Pancreas (tissue), 10 donors: Measurements from ENCODE around the gene OPA1. TPM values are rescaled to one million over a fixed set of nuclear protein-coding genes. Genes with fewer than 3 reads are reported as not detected.

ENCODE experiments used
- ATAC-seq, 4 donors: fragments of 200-7000 bp; cut with Tn5 transposase; one replicate each; pipeline versions ENCODE4 v1.8.0 to v1.9.1; 2020; ENCODE audit warnings: mild to moderate bottlenecking in 4 of 4, moderate library complexity in 4 of 4
- DNase-seq, 6 donors: peaks; one replicate each; pipeline ENCODE4 v3.0.0-alpha.2; 2020
- FAIRE-seq: peaks from 2 replicates; lab custom pipeline; 2012; peaks lifted over from hg19 to GRCh38; lab: Jason Lieb, UNC
- H3K27ac ChIP-seq, 4 donors: fragments of 200-600 bp; sonication (generic); 1 replicate in 3 of 4; 2 replicates in 1 of 4; pipeline versions ENCODE4 v1.5.0 to v1.8.0; 2020
- H3K27me3 ChIP-seq, 4 donors: fragments of 200-600 bp; one replicate each; pipeline ENCODE4 v1.8.0; 2021
- H3K36me3 ChIP-seq, 3 donors: fragments of 200-600 bp; sonication (generic) in 1 of 3; one replicate each; pipeline versions ENCODE4 v1.5.0 to v1.8.0; 2020 to 2021
- H3K4me1 ChIP-seq, 3 donors: fragments of 200-600 bp; one replicate each; pipeline ENCODE4 v1.8.0; 2021
- H3K4me3 ChIP-seq, 4 donors: fragments of 200-600 bp; sonication (generic) in 2 of 4; one replicate each; pipeline versions ENCODE4 v1.5.0 to v1.8.0; 2020 to 2021
- H3K9me3 ChIP-seq, 4 donors: fragments of 200-600 bp; one replicate each; pipeline ENCODE4 v1.8.0; 2021
- CTCF ChIP-seq, 4 donors: fragments of 200-600 bp; sonication (generic) in 3 of 4; IDR thresholded peaks; one replicate each; pipeline versions ENCODE4 v1.5.0 to v1.8.0; 2021; ENCODE audit warnings: antibody characterized with exemption in 4 of 4
- WGBS, 2 donors: extraction: QIAGEN DNeasy Blood & Tissue Kit; methylation state at CpG; one replicate each; pipeline ENCODE4 v1.1.7; 2013; 5-methylcytosine and 5-hydroxymethylcytosine counted together
- intact Hi-C, 3 donors: fragments of 100-400 bp; cut with DNase I; formaldehyde crosslinking; loops; one replicate each; pipeline versions ENCODE4 v1.11.1 to v1.14.2; 2022
- polyA plus RNA-seq, 2 donors: library from polyadenylated mRNA; stranded (reverse); fragments of 200-250 nt; gene quantifications; one replicate each; pipeline ENCODE4 v1.2.3, GENCODE V29; 2013
- total RNA-seq, 6 donors: library from RNA; stranded (reverse); fragmentation: NEBNext Ultra II Directional in 4 of 6; extraction: Animal tissue kit (Norgen Biotek cat#: 25700) in 4 of 6; gene quantifications; one replicate each; pipeline versions ENCODE4 v1.2.1 to v1.2.4, GENCODE V29; 2021 to 2023
- donor health status: healthy with polysubstance abuse.
- donor health status: DM: no; HTN: no; CAD: no; lungs with moderate emphysema.
- donor health status: DM: no; HTN: no; CAD: no.
- donor health status: control.
- donor health status: control.
- donor health status: Bipolar disorder and iron deficiency.
- donor health status: DM: yes; HTN: yes; CAD: no.
- donor health status: DM: no; HTN: no; CAD: no.
- donor health status: DM: no; HTN: no; CAD: no.
- donor health status: DM: yes; HTN: yes; CAD: no.

The OPA1 gene
- total and polyA plus RNA-seq, 8 donors: 6.3 to 31.7 (median 23.7) TPM

DNA sequence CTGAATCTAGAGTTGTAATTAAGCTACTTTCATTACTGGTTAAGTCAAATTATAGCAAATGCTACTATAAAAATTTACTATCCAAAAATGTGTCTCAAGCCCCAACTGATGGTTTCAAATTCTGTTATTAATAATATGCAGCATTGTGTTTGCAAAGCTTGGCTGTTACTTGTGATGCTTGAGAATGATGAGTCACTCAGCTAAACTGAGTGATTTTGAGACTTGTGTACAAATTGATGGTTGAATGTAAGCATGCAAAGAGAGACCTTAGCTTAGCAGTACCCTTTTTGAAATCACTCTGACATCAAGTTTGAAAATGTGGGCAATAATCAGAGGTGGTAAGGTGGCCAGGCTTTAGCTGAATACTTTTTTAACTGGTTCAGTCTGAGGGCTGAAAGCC, 27.6 kb downstream of the OPA1 start:
- no peak overlapping the region for H3K4me3 ChIP-seq

DNA sequence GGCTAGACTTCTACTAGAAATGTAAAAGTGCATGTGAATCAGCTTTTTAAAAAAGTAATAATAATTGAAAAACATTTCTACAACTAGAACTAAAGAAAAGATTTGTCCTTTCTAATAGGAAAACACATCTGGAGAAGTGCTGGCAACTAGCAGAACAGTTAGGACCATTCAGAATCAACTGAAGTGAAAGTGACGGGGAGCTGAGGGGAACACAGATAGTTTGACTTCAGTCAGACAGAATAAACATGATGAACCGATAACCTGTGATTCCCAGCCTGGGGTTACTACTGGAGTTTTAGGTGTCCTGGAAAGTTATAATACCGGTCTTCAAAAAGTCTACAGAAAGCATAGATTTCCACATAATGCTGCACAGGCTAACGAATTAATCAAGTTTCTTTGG, 28.1 kb downstream of the OPA1 start:
- 84 to 85% methylated on average over 4 of the region's 4 CpGs for WGBS, 2 donors
- intact Hi-C loops: no loop called here
- Histone ChIP-seq H3K9me3 (no peaks in the 10 kb centered on the region), H3K36me3 (peaks cover 0 to 2% (median 0%) of the 10 kb centered on the region in 3 donors), H3K27me3 (no peaks in the 10 kb centered on the region), H3K27ac (no peak overlapping the region), H3K4me1 (no peaks in the 10 kb centered on the region), H3K4me3 (no peak overlapping the region)
- ATAC-seq (no peak), DNase-seq (no peak), FAIRE-seq (no peak)
- TF ChIP-seq CTCF (IDR thresholded peaks at IDR 0.05): no peak

More for the DNA sequence above, 27.6 kb downstream of the OPA1 start:
- ATAC-seq (no peak), FAIRE-seq (no peak), DNase-seq (no peak)
- Histone ChIP-seq H3K4me1 (no peaks in the 10 kb centered on the region), H3K27me3 (no peaks in the 10 kb centered on the region), H3K36me3 (peaks cover 0 to 5% (median 0%) of the 10 kb centered on the region in 3 donors), H3K9me3 (no peaks in the 10 kb centered on the region), H3K27ac (no peak overlapping the region)
- intact Hi-C loops: no loop called here
- TF ChIP-seq CTCF (IDR thresholded peaks at IDR 0.05): no peak

- TF ChIP-seq CTCF (IDR thresholded peaks at IDR 0.05): no peak
- intact Hi-C loops: no loop called here
- Histone ChIP-seq H3K4me3 (no peak overlapping the region), H3K27ac (no peak overlapping the region), H3K27me3 (no peaks in the 10 kb centered on the region), H3K9me3 (no peaks in the 10 kb centered on the region), H3K36me3 (no peaks in the 10 kb centered on the region), H3K4me1 (no peaks in the 10 kb centered on the region)
- DNase-seq: no peak
- WGBS, 2 donors: 46 to 53% methylated on average over 3 of the region's 3 CpGs
- FAIRE-seq: no peak
- ATAC-seq: no peak
These were observed 37.0 kb downstream of the OPA1 start for GRCh38 chr3:193630005-193630404.

GRCh38 chr3:193637831-193638230, 44.8 kb downstream of the OPA1 start:
- FAIRE-seq: no peak
- intact Hi-C loops: no loop called here
- Histone ChIP-seq H3K27ac (no peak overlapping the region), H3K36me3 (peaks cover 0 to 28% (median 6%) of the 10 kb centered on the region in 3 donors), H3K9me3 (no peaks in the 10 kb centered on the region), H3K4me3 (no peak overlapping the region), H3K27me3 (no peaks in the 10 kb centered on the region), H3K4me1 (no peaks in the 10 kb centered on the region)
- no peak for ATAC-seq
- WGBS, 2 donors: 91 to 94% methylated on average over 3 of the region's 3 CpGs
- no peak for TF ChIP-seq CTCF (IDR thresholded peaks at IDR 0.05)
- no peak for DNase-seq

GRCh38 chr3:193638833-193639232, 45.8 kb downstream of the OPA1 start:
- Histone ChIP-seq H3K4me1 (no peaks in the 10 kb centered on the region), H3K27ac (no peak overlapping the region), H3K9me3 (no peaks in the 10 kb centered on the region), H3K4me3 (no peak overlapping the region), H3K36me3 (peaks cover 0 to 34% (median 6%) of the 10 kb centered on the region in 3 donors), H3K27me3 (no peaks in the 10 kb centered on the region)
- no peak for TF ChIP-seq CTCF (IDR thresholded peaks at IDR 0.05)
- ATAC-seq: no peak
- intact Hi-C loops: no loop called here
- whole genome bisulfite sequencing, 2 donors: 96 to 97% methylated on average over 3 of the region's 3 CpGs
- DNase-seq: no peak
- FAIRE-seq: no peak
